Measurements from ENCODE around the gene KLHL5.
A peak's percentile ranks its signal among the peaks of the same experiment; 100 is the strongest.

Gene KLHL5

DNA sequence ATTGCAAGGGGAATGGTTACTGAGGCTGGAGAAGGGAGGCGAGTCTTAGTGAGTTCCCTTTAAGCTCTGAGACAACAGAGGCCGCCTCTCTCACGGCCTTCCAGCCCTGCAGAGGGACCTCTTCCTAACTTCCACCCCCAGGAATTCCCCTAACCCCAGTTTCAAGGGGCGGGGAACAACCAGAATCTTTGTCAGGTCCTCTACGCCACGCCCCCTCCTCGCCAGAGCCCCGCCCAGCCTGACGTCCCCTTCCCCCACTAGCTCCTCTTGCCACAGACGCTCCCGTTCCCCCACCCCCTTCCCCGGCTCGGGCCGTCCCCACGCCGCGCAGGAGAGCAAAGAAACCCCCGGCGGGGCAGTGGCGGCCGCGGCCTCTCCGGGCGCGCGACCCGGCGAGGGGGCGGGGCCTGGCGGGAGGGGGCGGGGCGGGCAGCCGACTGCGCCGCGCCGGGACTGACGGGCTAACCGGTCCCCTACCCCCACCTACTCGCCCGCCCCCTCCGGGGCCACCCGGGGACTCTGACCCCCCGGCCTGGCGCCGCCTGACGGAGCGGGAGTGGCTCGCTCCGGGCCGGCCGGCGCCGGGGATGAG is 17.6 kb upstream of the KLHL5 start:
- peak; percentile 99 for DNase-seq

DNA sequence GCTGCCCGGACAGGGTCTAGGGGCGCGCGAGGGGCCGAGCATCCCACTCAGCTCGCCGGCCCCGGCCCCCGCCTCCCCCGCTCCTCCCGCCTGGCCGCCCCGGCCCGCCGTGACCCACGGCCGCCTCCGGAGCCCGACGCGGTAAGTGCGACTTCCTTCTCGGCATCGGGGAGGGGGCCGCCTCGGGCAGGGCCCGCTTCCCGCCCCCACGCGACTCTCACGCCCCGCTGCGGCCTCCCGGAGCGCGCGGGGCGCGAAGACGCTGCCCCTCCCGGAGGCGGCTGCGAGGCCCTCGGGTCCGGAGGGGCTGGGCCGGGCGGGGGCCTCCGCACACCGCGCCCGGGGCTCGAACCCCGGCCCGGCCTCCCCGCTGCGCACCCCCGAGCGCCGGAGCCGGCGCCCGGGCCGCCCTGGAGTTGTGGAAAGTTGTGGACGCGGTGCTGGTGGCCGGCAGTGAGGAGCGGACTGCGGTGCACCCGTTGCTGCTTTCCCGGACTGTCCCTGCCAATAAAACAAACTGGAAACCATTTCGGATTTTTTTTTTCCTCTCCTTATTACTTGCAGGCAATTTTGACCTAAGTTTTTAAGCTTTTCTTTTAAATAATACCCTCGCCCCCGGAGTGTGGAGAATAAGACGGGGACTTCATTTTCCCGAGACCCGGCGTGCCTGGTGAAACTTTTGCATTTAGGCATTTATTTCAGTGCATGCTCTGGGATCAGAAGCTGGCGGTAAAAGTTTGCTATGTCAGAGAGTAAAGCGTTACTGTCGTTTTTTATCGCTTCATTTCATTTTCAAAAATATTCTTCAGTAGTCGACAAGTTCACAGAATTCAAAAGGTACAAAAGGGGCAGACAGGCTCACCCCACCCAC is 16.8 kb upstream of the KLHL5 start:
- peak; percentile 77 for DNase-seq

DNA sequence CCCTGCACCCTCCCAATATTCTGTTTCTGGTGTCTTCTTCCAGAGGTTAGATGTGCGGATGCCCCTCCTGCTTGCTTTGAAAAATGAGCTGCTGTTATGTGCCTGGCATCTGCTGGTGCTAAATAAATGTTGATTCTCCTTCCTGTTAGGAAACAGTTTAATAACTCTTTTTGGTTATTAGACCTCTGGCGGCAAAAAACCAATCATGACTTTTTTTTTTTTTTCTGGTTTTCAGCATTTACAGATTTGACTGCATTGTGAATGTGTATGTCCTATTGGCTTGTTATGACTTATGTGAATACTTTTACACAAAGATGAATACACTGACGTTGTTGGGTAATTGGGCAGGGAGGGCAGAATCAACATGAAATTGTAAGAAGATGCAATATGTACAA is 16.2 kb upstream of the KLHL5 start:
- no peak for DNase-seq

DNA sequence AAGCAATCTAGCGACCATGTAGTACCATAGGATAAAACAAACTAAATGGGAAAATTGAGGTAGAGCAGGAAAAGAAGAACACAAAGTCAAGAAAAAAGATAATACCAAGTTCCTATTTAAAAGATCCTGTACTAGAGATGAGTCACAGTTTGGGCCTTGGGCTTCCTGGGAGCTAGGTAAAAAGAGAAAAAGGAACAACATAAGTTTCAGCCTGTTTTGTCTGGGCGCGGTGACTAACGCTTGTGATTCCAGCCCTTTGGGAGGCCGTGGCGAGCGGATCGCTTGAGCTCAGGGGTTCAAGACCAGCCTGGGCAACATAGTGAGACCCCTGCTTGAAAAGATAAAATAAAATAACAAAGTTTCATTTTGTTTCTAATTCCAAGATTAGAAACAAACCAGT is 15.8 kb upstream of the KLHL5 start:
- DNase-seq, result no peak

DNA sequence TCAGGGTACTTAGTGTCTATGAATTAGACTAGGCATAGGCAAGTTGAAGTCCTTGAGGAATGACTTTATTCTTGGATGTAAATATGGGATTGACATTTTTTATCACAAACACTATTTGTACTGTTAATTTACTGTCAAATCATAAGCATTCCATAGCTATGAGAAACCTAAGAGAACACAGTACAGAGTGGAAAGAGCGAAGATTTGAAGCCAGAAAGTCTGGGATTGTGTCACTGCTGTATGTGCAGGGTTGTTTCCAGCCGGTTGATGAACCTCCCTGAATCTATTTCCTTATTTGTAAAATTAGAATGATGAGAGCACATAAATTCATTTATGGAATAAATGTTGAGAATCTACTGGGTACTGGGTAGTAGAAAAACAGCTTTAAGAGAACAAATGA is 14.4 kb upstream of the KLHL5 start:
- DNase-seq, result no peak

DNA sequence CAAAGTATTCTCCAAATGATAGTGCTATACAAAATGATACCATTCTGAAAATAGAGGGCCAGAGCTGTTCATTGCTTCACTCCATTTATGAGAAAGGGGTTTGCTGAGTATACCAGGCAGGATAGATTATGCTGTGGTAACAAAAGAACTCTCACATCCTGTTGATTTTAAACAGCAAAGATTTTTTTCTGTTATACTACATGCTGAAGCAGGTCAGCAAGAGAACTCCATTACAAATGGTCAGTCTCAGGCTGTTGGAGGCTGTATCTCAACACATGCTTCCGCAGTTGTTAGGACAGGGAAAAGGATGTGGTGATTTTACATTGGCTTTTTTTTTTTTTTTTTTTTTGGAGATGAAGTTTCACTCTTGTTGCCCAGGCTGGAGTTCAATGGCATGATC is 13.7 kb upstream of the KLHL5 start:
- DNase-seq, result no peak

DNA sequence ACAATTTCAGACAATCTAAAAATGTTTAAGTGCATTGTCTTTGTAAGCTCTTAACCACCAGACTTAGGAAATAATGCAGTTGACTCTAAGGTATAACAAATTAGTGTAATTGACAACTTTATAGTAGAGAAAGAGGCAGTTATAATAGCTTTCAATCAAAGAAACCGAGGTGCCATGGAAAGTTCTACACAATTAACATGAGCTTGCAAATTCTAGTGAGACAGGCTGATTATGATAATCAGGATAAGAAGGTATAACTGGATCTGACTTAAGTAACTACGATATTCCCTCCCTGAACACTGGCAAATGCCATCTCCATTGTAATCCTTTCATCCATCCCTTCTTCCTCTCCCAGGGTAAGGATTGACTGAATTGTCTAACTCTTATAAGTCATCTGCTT is 11.4 kb upstream of the KLHL5 start:
- no peak for DNase-seq

DNA sequence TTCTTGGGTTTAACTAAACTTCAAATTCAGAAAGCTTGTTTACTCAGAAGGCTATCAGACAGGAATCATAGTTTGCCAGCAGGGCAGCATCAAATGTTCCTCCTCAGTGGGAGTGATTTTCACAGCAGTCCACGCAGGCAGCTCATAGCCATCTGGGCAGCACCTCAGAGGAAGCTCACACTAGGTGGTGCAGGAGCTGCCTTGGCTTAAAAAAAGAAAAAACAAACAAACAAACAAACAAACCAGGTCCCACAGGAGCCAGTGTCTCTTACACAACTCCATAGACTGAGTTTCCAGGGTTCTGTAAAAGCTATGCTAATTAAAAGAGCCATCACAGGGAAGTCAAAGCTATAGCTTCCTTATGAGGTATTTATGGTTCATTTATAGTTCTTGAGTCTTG is 10.5 kb upstream of the KLHL5 start:
- DNase-seq, result no peak

DNA sequence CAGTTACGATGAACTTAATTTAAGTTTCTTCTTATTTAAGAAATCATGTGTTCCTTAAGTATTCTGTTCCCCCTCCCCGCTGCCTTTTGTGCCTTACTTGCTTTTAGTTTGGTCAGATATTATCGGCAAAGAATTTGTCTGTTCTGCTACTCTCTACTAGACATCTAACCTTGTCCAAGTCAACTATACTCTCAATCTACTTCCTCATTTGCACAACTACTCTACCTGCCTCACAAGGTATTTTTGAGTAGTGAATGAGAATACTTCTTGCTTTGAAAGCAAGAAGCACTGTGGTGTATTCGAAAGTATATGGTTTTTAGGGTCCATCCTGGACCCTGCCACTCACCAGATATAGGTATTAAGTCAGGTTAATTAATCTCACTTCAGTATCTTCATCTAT is 8.0 kb upstream of the KLHL5 start:
- no peak for DNase-seq

DNA sequence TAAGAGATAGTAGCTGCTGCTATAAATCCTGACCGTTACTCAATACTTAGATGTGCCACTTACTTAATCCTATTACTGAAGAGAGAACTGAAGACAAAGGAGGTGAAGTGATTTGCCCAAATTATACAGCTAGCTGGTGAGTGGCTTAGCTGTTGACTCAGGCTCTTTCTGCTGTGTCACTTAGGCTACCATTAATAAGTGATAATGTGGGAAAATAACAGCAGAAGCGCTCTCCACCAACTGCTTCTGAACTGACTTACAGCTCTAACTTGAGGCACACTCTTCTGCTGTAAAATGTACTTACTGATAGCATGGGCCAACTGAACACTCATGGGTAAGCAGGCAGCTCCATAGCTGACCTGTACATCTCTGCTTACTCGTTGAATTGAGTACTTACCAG is 7.5 kb upstream of the KLHL5 start:
- DNase-seq, result no peak

DNA sequence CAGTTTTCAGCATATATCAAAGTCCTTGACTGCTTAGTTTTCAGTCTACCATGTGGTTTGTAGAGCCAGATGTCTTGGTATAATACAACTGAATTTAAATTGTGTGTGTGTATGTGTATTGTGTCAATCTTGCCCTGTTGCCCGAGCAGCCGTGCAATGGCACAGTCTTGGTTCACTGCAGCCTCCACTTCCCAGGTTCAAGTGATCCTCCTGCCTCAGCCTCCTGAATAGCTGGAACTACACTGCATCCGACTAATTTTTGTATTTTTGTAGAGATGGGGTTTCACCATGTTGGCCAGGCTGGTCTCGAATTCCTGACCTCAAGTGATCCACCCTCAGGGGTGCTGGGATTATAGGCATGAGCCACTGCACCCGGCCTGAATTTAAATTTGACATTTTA is 6.0 kb upstream of the KLHL5 start:
- DNase-seq, result no peak

DNA sequence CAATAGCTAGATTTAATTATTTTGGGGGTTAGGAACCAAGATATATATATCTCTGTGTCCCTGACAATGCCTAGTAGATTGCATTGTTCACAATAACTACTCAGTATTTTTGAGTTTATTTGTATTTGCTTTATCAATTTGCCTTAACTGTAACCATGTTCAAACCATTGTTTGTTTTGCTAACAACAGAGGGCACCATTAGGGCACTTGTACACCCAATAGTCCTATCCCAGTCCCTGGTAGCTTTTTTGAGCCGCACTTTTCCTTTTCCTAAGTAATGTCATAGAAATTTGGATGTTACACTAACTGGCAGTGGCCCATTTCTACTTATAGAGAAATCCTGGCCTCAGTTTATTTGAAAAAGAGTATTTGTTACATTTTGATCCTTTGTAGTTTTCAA is 575 bp upstream of the KLHL5 start:
- DNase-seq, result no peak

DNA sequence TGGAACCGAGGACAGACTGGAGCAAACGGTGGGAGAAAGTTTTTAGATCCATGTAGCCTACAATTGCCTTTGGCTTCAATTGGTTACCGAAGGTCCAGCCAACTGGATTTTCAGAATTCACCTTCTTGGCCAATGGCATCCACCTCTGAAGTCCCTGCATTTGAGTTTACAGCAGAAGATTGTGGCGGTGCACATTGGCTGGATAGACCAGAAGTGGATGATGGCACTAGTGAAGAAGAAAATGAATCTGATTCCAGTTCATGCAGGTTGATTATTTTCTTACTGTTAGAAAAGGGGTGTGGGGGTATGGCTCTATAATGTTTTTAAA is 702 bp downstream of the KLHL5 start:
- DNase-seq, result no peak

DNA sequence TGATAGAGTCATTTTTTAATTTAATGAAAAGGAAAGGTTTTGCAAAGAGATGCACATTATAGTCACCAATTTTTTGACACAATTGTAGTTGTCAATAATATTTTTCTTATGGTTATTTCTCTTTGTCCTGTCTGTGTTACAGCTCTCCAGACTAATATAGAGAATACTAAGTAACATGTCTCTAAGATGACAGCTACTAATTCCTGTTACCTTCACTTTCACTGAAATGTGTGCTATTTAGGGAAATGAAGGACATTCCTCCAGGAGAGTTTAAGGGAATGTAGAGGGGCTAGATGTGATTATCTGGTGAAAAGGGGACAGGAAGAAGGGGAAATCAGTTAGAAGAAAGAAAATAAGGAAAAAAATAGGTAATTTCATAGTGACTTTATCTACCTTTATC is 1.4 kb downstream of the KLHL5 start:
- DNase-seq, result no peak

DNA sequence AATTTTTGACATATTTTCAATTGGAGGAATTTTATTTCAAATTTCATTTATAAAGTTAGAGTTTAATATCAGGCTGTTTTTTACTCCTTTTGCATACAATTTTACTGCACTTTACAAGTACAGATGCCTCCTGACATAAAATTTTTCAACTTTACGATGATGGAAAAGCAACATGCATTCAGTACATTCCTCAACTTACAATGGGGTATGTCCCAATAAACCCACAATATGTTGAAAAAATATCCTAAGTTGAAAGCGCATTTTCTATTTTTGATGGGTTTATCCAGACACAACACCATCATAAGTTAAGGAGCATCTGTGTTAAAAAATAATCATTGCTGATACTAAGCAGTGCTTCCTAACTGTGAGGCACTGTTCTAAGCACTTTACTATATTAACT is 4.3 kb downstream of the KLHL5 start:
- no peak for DNase-seq

DNA sequence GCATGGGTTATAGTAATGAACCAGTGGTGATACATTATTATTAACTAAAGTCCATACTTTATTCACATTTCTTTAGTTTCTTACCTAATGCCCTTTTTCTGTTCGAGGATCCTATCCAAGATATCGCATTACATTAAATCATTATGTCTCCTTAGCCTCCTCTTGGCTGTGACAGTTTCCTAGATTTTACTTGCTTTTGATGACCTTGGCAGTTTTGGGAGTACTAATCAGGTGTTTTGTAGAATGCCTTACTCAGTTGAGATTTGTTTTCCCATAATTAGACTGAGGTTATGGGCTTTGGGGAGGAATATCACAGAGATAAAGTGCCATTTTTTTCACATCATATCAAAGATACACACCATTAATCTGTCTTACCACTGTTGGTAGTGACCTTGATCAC is 5.0 kb downstream of the KLHL5 start:
- no peak for DNase-seq

DNA sequence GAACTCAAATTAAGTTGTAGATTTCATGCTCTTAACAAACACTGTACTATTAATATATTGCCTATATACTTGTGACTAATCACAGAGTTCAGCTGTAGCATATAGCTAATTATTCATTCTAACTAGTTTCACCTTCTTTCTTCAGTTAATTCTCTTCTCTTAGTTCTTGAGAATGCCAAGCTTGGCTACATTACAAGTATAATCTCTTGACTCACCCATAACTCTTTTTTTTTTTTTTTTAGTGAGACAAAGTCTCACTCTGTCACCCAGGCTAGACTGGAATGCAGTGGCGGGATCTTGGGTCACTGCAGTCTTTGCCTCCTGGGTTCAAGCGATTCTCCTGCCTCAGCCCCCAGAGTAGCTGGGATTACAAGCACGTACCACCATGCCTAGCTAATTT is 5.4 kb downstream of the KLHL5 start:
- DNase-seq, result no peak

DNA sequence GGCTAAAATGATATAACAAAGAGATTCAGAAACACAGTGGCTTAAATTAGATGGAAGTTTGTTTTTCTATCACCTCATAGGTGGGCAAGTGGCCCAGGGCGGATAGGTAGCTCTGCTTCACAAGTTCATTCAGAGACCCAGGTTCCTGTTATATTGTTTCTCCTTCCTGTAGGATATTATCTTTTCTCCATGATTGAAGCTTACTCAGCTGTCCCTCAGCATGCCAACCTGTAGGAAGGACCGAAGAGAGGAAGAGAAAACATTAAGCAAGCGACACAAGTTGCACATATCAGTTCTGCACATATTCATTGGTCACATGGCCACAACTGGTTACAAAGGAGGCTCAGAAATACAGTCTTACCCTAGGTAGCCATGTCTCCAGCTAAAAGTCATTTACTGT is 6.9 kb downstream of the KLHL5 start:
- no peak for DNase-seq

DNA sequence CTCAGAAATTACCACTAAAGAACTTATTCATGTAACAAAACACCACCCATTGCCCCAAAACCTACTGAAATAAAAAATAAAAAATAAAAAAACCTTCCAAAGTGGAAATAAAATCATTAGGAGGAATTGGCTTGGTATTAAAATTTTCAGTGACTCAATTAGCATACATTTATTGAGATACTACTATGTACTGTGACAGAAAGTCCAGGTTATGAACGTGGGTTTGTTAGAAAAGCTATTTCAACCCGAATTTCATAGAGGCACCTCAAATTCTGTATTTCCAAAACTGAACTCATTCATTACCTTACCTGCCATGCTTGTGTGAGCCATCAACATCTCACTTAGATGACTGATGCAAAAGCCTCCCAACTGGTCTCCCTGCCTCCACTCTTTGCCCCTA is 16.8 kb downstream of the KLHL5 start:
- DNase-seq, result no peak

DNA sequence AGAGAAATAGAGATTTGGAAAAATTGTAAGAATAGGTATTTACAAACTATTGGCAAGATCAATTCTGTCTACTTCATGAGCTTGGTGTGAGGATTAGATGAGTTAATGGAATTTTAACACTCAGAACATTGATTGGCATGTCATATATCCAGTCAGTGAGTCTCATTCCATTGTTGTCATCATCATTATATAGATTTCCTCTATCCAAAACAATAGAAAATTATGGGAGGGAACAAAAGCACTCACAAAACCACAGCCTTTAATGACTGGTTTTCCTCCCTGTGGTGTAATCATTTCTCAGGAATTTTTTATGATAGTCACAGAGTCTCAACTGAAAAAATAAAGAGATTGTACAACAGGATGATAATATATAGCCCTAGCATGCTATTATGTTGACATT is 21.1 kb downstream of the KLHL5 start:
- DNase-seq, result no peak

DNA sequence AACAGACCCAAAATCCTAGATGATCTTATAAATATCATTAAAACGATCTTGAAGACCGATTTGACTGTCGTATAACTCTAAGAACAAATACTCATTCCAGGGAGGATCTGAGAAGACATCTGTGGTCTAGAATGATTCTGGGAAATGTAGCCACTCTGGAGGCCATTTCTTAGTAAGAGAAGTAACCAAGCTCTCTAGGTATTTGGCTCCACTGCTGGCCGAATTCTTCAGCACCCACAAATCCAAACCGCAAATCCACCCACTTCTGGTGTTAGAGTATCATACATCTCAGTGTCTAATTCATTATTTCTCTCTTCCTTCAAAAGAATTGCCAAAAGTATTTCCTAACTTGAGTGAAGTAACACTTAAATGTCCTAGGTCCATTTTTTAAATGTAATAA is 23.9 kb downstream of the KLHL5 start:
- DNase-seq, result no peak

DNA sequence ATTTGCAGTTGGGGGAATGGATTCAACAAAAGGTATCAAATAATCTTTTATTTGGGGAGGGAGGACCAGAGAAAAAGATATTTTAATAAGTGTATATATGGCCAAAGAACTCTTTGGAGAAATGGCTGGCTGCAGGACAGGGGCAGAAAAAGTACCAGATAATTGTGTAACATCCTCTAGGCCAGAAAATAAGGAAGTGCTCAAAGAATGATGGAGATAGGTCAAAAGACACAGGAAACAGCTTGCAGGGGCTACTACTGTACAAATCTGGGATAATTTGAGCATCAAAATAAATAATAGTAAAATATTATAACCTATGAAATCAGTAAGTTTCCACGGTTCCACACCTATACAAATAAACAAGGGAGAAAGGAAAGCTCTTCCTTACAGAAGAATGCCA is 34.8 kb downstream of the KLHL5 start:
- DNase-seq, result no peak

DNA sequence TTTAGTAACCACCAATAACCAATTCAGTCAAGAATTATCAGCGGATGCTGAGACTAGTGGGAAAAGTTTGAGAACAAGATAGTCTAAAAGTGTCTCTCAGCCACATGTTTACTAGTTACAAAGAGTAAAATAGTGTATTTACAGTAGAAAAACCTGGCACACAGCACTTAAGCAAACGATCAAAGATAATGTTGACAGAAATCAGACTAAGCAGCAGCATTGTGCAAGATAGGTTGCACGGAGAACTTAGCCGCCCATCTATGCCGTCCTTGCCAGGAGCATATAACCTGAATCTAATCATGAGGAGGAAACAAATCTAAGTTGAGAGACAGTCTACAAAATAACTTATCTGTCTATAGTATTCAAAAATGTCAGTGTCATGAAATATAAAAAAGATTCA is 35.3 kb downstream of the KLHL5 start:
- DNase-seq, result no peak

DNA sequence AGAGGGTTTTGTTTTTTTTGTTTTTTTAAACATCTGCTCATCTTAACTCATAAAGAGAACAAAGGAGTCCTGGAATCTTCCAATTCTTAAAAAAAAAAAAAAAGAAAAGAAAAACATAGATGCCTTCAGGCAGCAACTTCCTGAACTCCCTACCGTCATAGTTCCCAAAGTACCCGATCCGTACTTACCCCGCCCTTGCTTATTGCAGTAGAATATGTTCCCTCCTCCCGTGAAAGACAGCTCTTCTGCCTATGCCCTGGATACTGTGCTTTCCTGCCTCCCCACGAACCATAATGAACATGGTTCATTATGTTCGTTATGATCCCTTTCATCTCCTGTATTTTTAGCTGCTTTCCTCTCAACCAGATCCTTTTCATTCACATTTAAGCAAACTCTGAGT is 40.3 kb downstream of the KLHL5 start:
- DNase-seq, result no peak

DNA sequence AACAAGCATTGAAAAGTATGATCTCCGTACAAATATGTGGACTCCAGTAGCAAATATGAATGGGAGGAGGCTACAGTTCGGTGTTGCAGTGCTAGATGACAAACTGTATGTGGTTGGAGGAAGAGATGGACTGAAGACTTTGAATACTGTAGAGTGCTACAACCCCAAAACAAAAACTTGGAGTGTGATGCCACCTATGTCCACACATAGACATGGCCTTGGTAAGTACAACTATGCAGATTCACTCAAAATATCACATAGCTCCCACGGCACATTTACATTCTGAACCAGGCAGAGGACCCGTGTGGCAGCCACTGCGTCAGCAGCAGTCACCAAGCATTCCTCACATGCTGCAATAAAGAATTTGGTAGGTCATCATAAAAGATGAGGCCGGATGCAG is 41.3 kb downstream of the KLHL5 start:
- DNase-seq, result no peak
